ENCODE measurements around the gene SRSF10. TPM values are rescaled to one million over a fixed set of nuclear protein-coding genes. Genes with fewer than 3 reads are reported as not detected.
A peak's percentile ranks its signal among the peaks of the same experiment; 100 is the strongest.
"Not testable (repeated sequence)": the region's sequence is repeated elsewhere in the genome, so short reads cannot be mapped to it uniquely, and the experiment has no call there.

SRSF10 gene
- total RNA-seq, 2 donors from 2014 or later, result 61.5 to 89.7 TPM

GRCh38 chr1:24010650-24011049 is 30.5 kb upstream of the SRSF10 start:
- Histone ChIP-seq H3K4me3 (no peak overlapping the region), H3K9me3 (no peaks in the 10 kb centered on the region), H3K27ac (peak overlapping the region in 3 of 4 donors; percentile 19 to 70 (median 46)), H3K36me3 (replicated peaks in 1 of 2; ENCODE audit: insufficient read depth in 1 of 2, low read depth in 2 of 2) (no peaks in the 10 kb centered on the region), H3K4me1 (peaks cover 28% of the 10 kb centered on the region), H3K27me3 (no peaks in the 10 kb centered on the region)
- 27 to 30% methylated on average over 3 of the region's 5 CpGs for WGBS, 2 donors
- no peak for DNase-seq
- ATAC-seq, result peak; percentile 19
- TF ChIP-seq POLR2A (IDR thresholded peaks at IDR 0.05) (no peak), CTCF (IDR thresholded peaks at IDR 0.05) (no peak)
- intact Hi-C loops (cut with DNase I), result no loop called here

- H3K27me3 ChIP-seq, result no peaks in the 10 kb centered on the region
- no peaks in the 10 kb centered on the region for H3K36me3 ChIP-seq (replicated peaks in 1 of 2; ENCODE audit: insufficient read depth in 1 of 2, low read depth in 2 of 2)
- intact Hi-C loops (cut with DNase I), result no loop called here
- WGBS, 2 donors, result 74 to 75% methylated on average over 1 of the region's 1 CpG
- H3K27ac ChIP-seq, result peak overlapping the region in 3 of 4 donors; percentile 46 to 70 (median 54)
- peaks cover 17% of the 10 kb centered on the region for H3K4me1 ChIP-seq
- ATAC-seq (peak; percentile 69), DNase-seq (no peak)
- no peak overlapping the region for H3K4me3 ChIP-seq
- TF ChIP-seq CTCF (IDR thresholded peaks at IDR 0.05) (no peak), POLR2A (IDR thresholded peaks at IDR 0.05) (no peak)
- no peaks in the 10 kb centered on the region for H3K9me3 ChIP-seq
Observed at GRCh38 chr1:24009406-24009805, 29.3 kb upstream of the SRSF10 start.

- H3K36me3 ChIP-seq (replicated peaks in 1 of 2; ENCODE audit: insufficient read depth in 1 of 2, low read depth in 2 of 2); intact Hi-C loops (cut with DNase I); H3K4me3 ChIP-seq; DNase-seq; ATAC-seq; H3K9me3 ChIP-seq; H3K27me3 ChIP-seq: not testable (repeated sequence)
- whole genome bisulfite sequencing, 2 donors, result 58 to 72% methylated on average over 2 to 3 of the region's 3 CpGs
- Histone ChIP-seq H3K4me1 (peaks cover 17% of the 10 kb centered on the region), H3K27ac (peak overlapping the region in 3 of 4 donors; percentile 24 to 70 (median 54))
Observed at GRCh38 chr1:24008574-24009184, 28.6 kb upstream of the SRSF10 start.

- intact Hi-C loops (cut with DNase I), result no loop called here
- TF ChIP-seq POLR2A (IDR thresholded peaks at IDR 0.05) (no peak), CTCF (IDR thresholded peaks at IDR 0.05) (no peak)
- Histone ChIP-seq H3K4me3 (no peak overlapping the region), H3K36me3 (replicated peaks in 1 of 2; ENCODE audit: insufficient read depth in 1 of 2, low read depth in 2 of 2) (no peaks in the 10 kb centered on the region), H3K4me1 (peaks cover 22% of the 10 kb centered on the region), H3K27me3 (no peaks in the 10 kb centered on the region), H3K27ac (no peak overlapping the region), H3K9me3 (no peaks in the 10 kb centered on the region)
- DNase-seq (no peak), ATAC-seq (no peak)
Observed at GRCh38 chr1:24007079-24007478, 27.0 kb upstream of the SRSF10 start.

GRCh38 chr1:24005163-24005562 is 25.0 kb upstream of the SRSF10 start:
- ATAC-seq, result no peak
- WGBS, 2 donors, result 93 to 98% methylated on average over 3 of the region's 3 CpGs
- intact Hi-C loops (cut with DNase I), result no loop called here

More at GRCh38 chr1:24005163-24005562, 25.0 kb upstream of the SRSF10 start:
- TF ChIP-seq POLR2A (IDR thresholded peaks at IDR 0.05), result no peak
- TF ChIP-seq CTCF (IDR thresholded peaks at IDR 0.05), result no peak
- no peak overlapping the region for H3K27ac ChIP-seq
- no peaks in the 10 kb centered on the region for H3K27me3 ChIP-seq
- no peak for DNase-seq
- H3K4me3 ChIP-seq, result no peak overlapping the region
- no peaks in the 10 kb centered on the region for H3K9me3 ChIP-seq
- H3K4me1 ChIP-seq, result peaks cover 22% of the 10 kb centered on the region
- H3K36me3 ChIP-seq (replicated peaks in 1 of 2; ENCODE audit: insufficient read depth in 1 of 2, low read depth in 2 of 2), result no peaks in the 10 kb centered on the region

Measured in body of pancreas (tissue), 4 donors.